ACHN (cell line): ENCODE data around the gene ZNF362.
A peak's percentile ranks its signal among the peaks of the same experiment; 100 is the strongest.

Source experiments
- DNase-seq: peaks from one replicate; pipeline ENCODE4 v3.0.0-alpha.2; 2015
- in situ Hi-C: cut with HindIII; loops from 2 replicates; pipeline ENCODE4 v1.10.0; 2017; ENCODE audit warnings: low sequenced_read_pairs, low pct_ligation_motif_present, low pct_unique_long_range_greater_than_20kb

The ZNF362 gene

GRCh38 chr1:33331444-33332356 is 75.4 kb downstream of the ZNF362 start:
- DNase-seq = no peak
- in situ Hi-C loops = no loop called here

- no peak for DNase-seq
- in situ Hi-C loops = no loop called here
Observed at GRCh38 chr1:33332357-33332789, 76.1 kb downstream of the ZNF362 start.

- in situ Hi-C loops = no loop called here
- DNase-seq = no peak
Observed at GRCh38 chr1:33332881-33333280, 76.6 kb downstream of the ZNF362 start.

- in situ Hi-C loops = no loop called here
- no peak for DNase-seq
Observed at GRCh38 chr1:33334081-33334552, 77.8 kb downstream of the ZNF362 start.

- no peak for DNase-seq
- in situ Hi-C loops = no loop called here
Observed at GRCh38 chr1:33335020-33335419, 78.7 kb downstream of the ZNF362 start.

- DNase-seq = no peak
- in situ Hi-C loops = no loop called here
Observed at GRCh38 chr1:33336580-33336979, 80.3 kb downstream of the ZNF362 start.

- no peak for DNase-seq
- in situ Hi-C loops = no loop called here
Observed at GRCh38 chr1:33337441-33337840, 81.1 kb downstream of the ZNF362 start.

- in situ Hi-C loops = no loop called here
- DNase-seq = no peak
Observed at GRCh38 chr1:33338048-33338439, 81.8 kb downstream of the ZNF362 start.

- in situ Hi-C loops = no loop called here
- no peak for DNase-seq
Observed at GRCh38 chr1:33338440-33339211, 82.3 kb downstream of the ZNF362 start.

- in situ Hi-C loops = no loop called here
- no peak for DNase-seq
Observed at GRCh38 chr1:33339413-33339812, 83.1 kb downstream of the ZNF362 start.

- DNase-seq = peak; percentile 10
- in situ Hi-C loops = no loop called here
Observed at GRCh38 chr1:33341190-33341589, 84.9 kb downstream of the ZNF362 start.

GRCh38 chr1:33342041-33342723 is 85.9 kb downstream of the ZNF362 start:
- peak; percentile 91 for DNase-seq
- in situ Hi-C loops = no loop called here

GRCh38 chr1:33343539-33343938 is 87.2 kb downstream of the ZNF362 start:
- DNase-seq = no peak
- in situ Hi-C loops = no loop called here

- DNase-seq = no peak
- in situ Hi-C loops = no loop called here
Observed at GRCh38 chr1:33344896-33345560, 88.7 kb downstream of the ZNF362 start.

GRCh38 chr1:33346533-33346926 is 90.2 kb downstream of the ZNF362 start:
- no peak for DNase-seq
- in situ Hi-C loops = no loop called here

GRCh38 chr1:33346927-33347649 is 90.8 kb downstream of the ZNF362 start:
- in situ Hi-C loops = no loop called here
- DNase-seq = peak; percentile 91

- peak; percentile 47 for DNase-seq
- in situ Hi-C loops = no loop called here
Observed at GRCh38 chr1:33347650-33347992, 91.3 kb downstream of the ZNF362 start.

- in situ Hi-C loops = no loop called here
- peak; percentile 52 for DNase-seq
Observed at GRCh38 chr1:33348194-33348593, 91.9 kb downstream of the ZNF362 start.
